Measurements from ENCODE around the gene NEXMIF.

DNA sequence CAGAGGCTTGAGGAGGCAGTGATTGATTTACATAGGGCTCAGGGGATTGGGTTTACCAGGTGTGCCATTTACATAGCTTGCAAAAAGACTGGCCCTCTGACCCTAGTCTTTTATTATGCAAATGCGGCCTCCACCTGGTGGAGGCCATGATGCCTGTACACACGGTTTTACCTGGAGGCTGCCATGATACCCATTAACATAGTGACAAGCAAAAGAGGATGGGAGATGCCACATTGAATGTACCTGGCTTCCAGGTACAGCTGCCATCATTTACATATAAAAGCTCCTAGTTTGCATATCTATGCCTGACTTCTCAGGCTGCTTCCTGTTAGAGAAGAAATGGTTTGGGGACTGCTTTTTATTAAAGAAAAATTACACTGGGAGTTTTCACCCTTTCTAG lies 72.0 kb downstream of the NEXMIF start:
- TF ChIP-seq POLR2A (IDR thresholded peaks at IDR 0.05; ENCODE audit: low read length): no peak
- TF ChIP-seq GATA1 (IDR thresholded peaks at IDR 0.05; ENCODE audit: low read depth, low read length): no peak

Data from erythroblast (primary cell).